ENCODE data around the gene STK38. TPM values are rescaled to one million over a fixed set of nuclear protein-coding genes. Genes with fewer than 3 reads are reported as not detected.

Gene STK38
- total and polyA plus RNA-seq, 2 of the 4 experiments (the other 2 are of a cell fraction) = 10.6 to 19.7 TPM

GRCh38 chr6:36501686-36502085, 45.6 kb downstream of the STK38 start:
- Histone ChIP-seq H4K91ac (ENCODE audit: insufficient read depth, low read depth, low read length) (no peak overlapping the region), H3K79me1 (ENCODE audit: low read depth in 1 of 2, low read length in 2 of 2) (peaks cover 11 to 15% of the 10 kb centered on the region in 2 experiments; a peak in 3 of 4 replicates), H2BK15ac (ENCODE audit: low read depth, low read length) (no peak overlapping the region), H3K27ac (ENCODE audit: insufficient read depth, low read length) (no peak overlapping the region), H2AK9ac (replicated peaks; ENCODE audit: low read depth, low read length, poor library complexity) (no peak overlapping the region), H3K27me3 (ENCODE audit: control insufficient read depth, insufficient read depth, low read length) (no peaks in the 10 kb centered on the region), H2BK5ac (ENCODE audit: low read depth, low read length, poor library complexity, severe bottlenecking) (no peak overlapping the region), H3K4me2 (ENCODE audit: low read depth, low read length) (no peak overlapping the region), H4K20me1 (ENCODE audit: insufficient read depth, low read length) (peaks cover 4% of the 10 kb centered on the region; the same call in 1 of the 2 replicates), H3K18ac (ENCODE audit: low read depth, low read length) (no peak overlapping the region), H2BK120ac (ENCODE audit: low read depth, low read length) (no peak overlapping the region), H3K4ac (ENCODE audit: low read depth, low read length) (no peak overlapping the region), H2AK5ac (ENCODE audit: low read depth, low read length) (no peak overlapping the region), H4K5ac (ENCODE audit: low read depth, low read length) (no peak overlapping the region), H3K23ac (ENCODE audit: low read depth, low read length) (no peak overlapping the region), H4K8ac (ENCODE audit: low read depth in 2 of 2, low read length in 2 of 2) (no peak overlapping the region), H3K9me1 (ENCODE audit: insufficient read depth, low read length) (peaks cover 7% of the 10 kb centered on the region), H2AFZ (replicated peaks; ENCODE audit: low read length, poor library complexity) (no peak overlapping the region), H2BK20ac (ENCODE audit: low read depth, low read length) (no peak overlapping the region), H3K9ac (ENCODE audit: low read depth, low read length) (no peak overlapping the region), H3K14ac (replicated peaks; ENCODE audit: low read depth, low read length) (no peak overlapping the region), H3K4me3 (ENCODE audit: insufficient read depth, low read depth, low read length) (no peak overlapping the region), H3K9me3 (ENCODE audit: control insufficient read depth, insufficient read depth, low read length) (no peaks in the 10 kb centered on the region), H3K56ac (ENCODE audit: extremely low read depth, insufficient read depth, low read length) (no peak overlapping the region), H3K4me1 (ENCODE audit: control insufficient read depth, insufficient read depth, low read length) (no peaks in the 10 kb centered on the region), H3K36me3 (ENCODE audit: control insufficient read depth, insufficient read depth, low read length) (peaks cover 7% of the 10 kb centered on the region)
- no peak for DNase-seq
- intact Hi-C loops (cut with micrococcal nuclease) = no loop called here
- BruUV-seq (replicated peaks) = no TSS peak
- ATAC-seq (ENCODE audit: low read depth) = no peak
- ChIA-PET POLR2A (ENCODE audit: unreplicated experiment) (interaction anchor here (0.5 kb wide), 1 partner anchor 107 kb away, joined by 5 read pairs; no protein-coding TSS in a partner anchor), CTCF (no interaction called here)
- dilution Hi-C loops (cut with HindIII; ENCODE audit: low sequenced_read_pairs, unreplicated experiment) = no loop called here
- TF ChIP-seq RCOR1 (IDR thresholded peaks at IDR 0.05; ENCODE audit: insufficient replicate concordance, low read length) (no peak), SMC3 (IDR thresholded peaks at IDR 0.05; ENCODE audit: low read depth, low read length) (no peak), ELK1 (IDR thresholded peaks at IDR 0.05; ENCODE audit: borderline replicate concordance, low read depth, low read length) (no peak), CEBPB (IDR thresholded peaks at IDR 0.05; ENCODE audit: low read depth, low read length) (no peak), BHLHE40 (IDR thresholded peaks at IDR 0.05; ENCODE audit: low read depth, low read length) (no peak), MXI1 (IDR thresholded peaks at IDR 0.05; ENCODE audit: borderline replicate concordance, low read depth, low read length) (no peak), MAZ (IDR thresholded peaks at IDR 0.05; ENCODE audit: borderline replicate concordance, low read depth, low read length) (no peak), CHD1 (IDR thresholded peaks at IDR 0.05; ENCODE audit: low read depth, low read length) (no peak), RAD21 (IDR thresholded peaks at IDR 0.05; ENCODE audit: low read length) (no peak), RFX5 (IDR thresholded peaks at IDR 0.05; ENCODE audit: low read depth, low read length) (no peak), USF2 (IDR thresholded peaks at IDR 0.05; ENCODE audit: low read depth, low read length) (no peak), FOS (IDR thresholded peaks at IDR 0.05; ENCODE audit: low read depth, low read length) (no peak), POLR2A (IDR thresholded peaks at IDR 0.05; ENCODE audit: low read depth, low read length) (no peak), NFE2L2 (IDR thresholded peaks at IDR 0.05; ENCODE audit: low read depth, low read length) (no peak)
- in situ Hi-C loops (cut with MboI; ENCODE audit: low sequenced_read_pairs) = no loop called here
- WGBS, 2 experiments (ENCODE audit: extremely low coverage in 2 of 2, insufficient read length in 1 of 2) = no CpG with 5 or more reads among the region's 6 CpGs
